K562 (cell line): ENCODE measurements around the gene AFG1L. TPM values are rescaled to one million over a fixed set of nuclear protein-coding genes. Genes with fewer than 3 reads are reported as not detected.

Experiments used
- BRD9 ChIP-seq: fragments of 450-650 bp; IDR thresholded peaks from 2 replicates; pipeline ENCODE4 v1.6.1; 2018; ENCODE audit warnings: low read depth; ENCODE audit not compliant: partially characterized antibody
- CREM ChIP-seq: IDR thresholded peaks from 2 replicates; pipeline ENCODE4 v1.6.1; 2014; ENCODE audit warnings: antibody characterized with exemption, low read depth
- E2F4 ChIP-seq: sonication (generic); formaldehyde crosslinking; IDR thresholded peaks from 2 replicates; pipeline ENCODE4 v1.8.0; 2022; ENCODE audit warnings: mild to moderate bottlenecking, low read depth, missing genetic modification reagents
- ELF4 ChIP-seq: fragments of 450-650 bp; formaldehyde crosslinking; IDR thresholded peaks from 2 replicates; pipeline ENCODE4 v1.4.0; 2022; ENCODE audit warnings: missing genetic modification characterization
- ETV6 ChIP-seq, 3 experiments: fragments of 150-350 bp in 1 of 3; sonication (generic) in 1 of 3; formaldehyde crosslinking in 1 of 3; IDR thresholded peaks; 2 replicates each; pipeline versions ENCODE4 v1.6.1 to v1.8.0; 2014 to 2022; ENCODE audit warnings: borderline replicate concordance in 2 of 3, low read depth in 2 of 3, antibody characterized with exemption in 1 of 3, low read length in 1 of 3, mild to moderate bottlenecking in 1 of 3, missing genetic modification reagents in 1 of 3
- FOXK1 ChIP-seq: sonication (generic); formaldehyde crosslinking; IDR thresholded peaks from 2 replicates; pipeline ENCODE4 v1.8.0; 2022; ENCODE audit warnings: missing genetic modification reagents, mild to moderate bottlenecking, borderline replicate concordance
- FOXK2 ChIP-seq, 2 experiments: fragments of 450-650 bp; IDR thresholded peaks in 1 of 2; conservative IDR thresholded peaks in 1 of 2; 2 replicates each; pipeline ENCODE4 v1.6.1; 2016; ENCODE audit warnings: low read depth in 2 of 2, mild to moderate bottlenecking in 1 of 2
- FOXO4 ChIP-seq: fragments of 450-650 bp; formaldehyde crosslinking; IDR thresholded peaks from 2 replicates; pipeline ENCODE4 v1.4.0; 2020; ENCODE audit warnings: mild to moderate bottlenecking, moderate library complexity
- KDM4B ChIP-seq, 2 experiments: fragments of 450-650 bp in 1 of 2; sonication (generic) in 1 of 2; IDR thresholded peaks; 2 replicates each; pipeline ENCODE4 v1.6.1; 2016 to 2017; ENCODE audit warnings: borderline replicate concordance in 2 of 2, antibody characterized with exemption in 1 of 2, low read depth in 1 of 2, mild to moderate bottlenecking in 1 of 2
- L3MBTL2 ChIP-seq: fragments of 450-650 bp; IDR thresholded peaks from 2 replicates; pipeline ENCODE4 v1.6.1; 2016; ENCODE audit warnings: mild to moderate bottlenecking, moderate library complexity
- MXD1 ChIP-seq: fragments of 250-450 bp; sonication (Bioruptor Pico); IDR thresholded peaks from 2 replicates; pipeline ENCODE4 v1.8.0; 2021; ENCODE audit warnings: borderline replicate concordance, mild to moderate bottlenecking, moderate library complexity; ENCODE audit not compliant: poor library complexity, severe bottlenecking
- NONO ChIP-seq, 2 experiments: fragments of 200-400 bp in 1 of 2; fragments of 450-650 bp in 1 of 2; formaldehyde crosslinking in 1 of 2; IDR thresholded peaks; 2 replicates each; pipeline ENCODE4 v1.6.1; 2017; ENCODE audit warnings: low read depth in 2 of 2, mild to moderate bottlenecking in 2 of 2, moderate library complexity in 2 of 2, low read length in 1 of 2
- PTRF ChIP-seq: fragments of 450-650 bp; IDR thresholded peaks from 2 replicates; pipeline ENCODE4 v1.6.1; 2016; ENCODE audit warnings: mild to moderate bottlenecking, missing genetic modification characterization, missing compliant biosample characterization
- RB1 ChIP-seq: fragments of 450-650 bp; IDR thresholded peaks from 2 replicates; pipeline ENCODE4 v1.6.1; 2017; ENCODE audit warnings: low read depth, mild to moderate bottlenecking
- SP1 ChIP-seq: sonication (generic); formaldehyde crosslinking; IDR thresholded peaks from 2 replicates; pipeline ENCODE4 v1.8.1; 2022; ENCODE audit warnings: mild to moderate bottlenecking, missing genetic modification reagents
- TCF7L2 ChIP-seq: fragments of 150-350 bp; IDR thresholded peaks from 2 replicates; pipeline ENCODE4 v1.6.1; 2016; ENCODE audit warnings: low read depth, mild to moderate bottlenecking, low read length, moderate library complexity
- TFAP4 ChIP-seq: sonication (generic); formaldehyde crosslinking; IDR thresholded peaks from 2 replicates; pipeline ENCODE4 v1.8.0; 2022; ENCODE audit warnings: missing genetic modification reagents, mild to moderate bottlenecking, moderate library complexity, borderline replicate concordance
- ZNF444 ChIP-seq: fragments of 250-450 bp; sonication (Bioruptor Pico); IDR thresholded peaks from 2 replicates; pipeline ENCODE4 v1.4.0; 2020; ENCODE audit warnings: mild to moderate bottlenecking, moderate library complexity
- polyA plus RNA-seq, 8 experiments: library from polyadenylated mRNA; depleted of rRNA in 4 of 8; stranded (reverse) in 5 of 8; unstranded in 3 of 8; fragments of >200 nt; fragmentation: Nextera tagmentation in 2 of 8; fragmentation: Illumina TruSeq in 1 of 8; extraction: Ambion mirVana in 2 of 8; extraction: Trizol in 1 of 8; gene quantifications; 2 replicates each; pipeline versions ENCODE4 v1.2.1 to v1.2.3, GENCODE V29; 2011 to 2014; ENCODE audit warnings: inconsistent platforms in 1 of 8, missing spikeins in 1 of 8
- total RNA-seq, 7 experiments: library from RNA; depleted of rRNA in 6 of 7; stranded (reverse); fragments of >200 nt in 6 of 7; fragmentation: Illumina TruSeq in 2 of 7; extraction: Trizol in 2 of 7; gene quantifications; 2 replicates each; pipeline versions ENCODE4 v1.2.1 to v1.2.3, GENCODE V29; 2011 to 2021; ENCODE audit warnings: low replicate concordance in 1 of 7
- TF ChIP-seq, protein P1 (sequence below): fragments of 250-450 bp; sonication (Bioruptor Pico); IDR thresholded peaks from 2 replicates; pipeline ENCODE4 v1.9.0; 2021; ENCODE audit warnings: mild to moderate bottlenecking, inconsistent platforms

AFG1L gene
- total and polyA plus RNA-seq, 9 of the 15 experiments (the other 6 are each of a cell fraction or from before 2014, with no cell fraction given), result 2.2 to 15.5 (median 5.8) TPM

- TF ChIP-seq MXD1 (CRISPR knock-in tag) (peak; percentile 86), FOXK2 (conservative IDR thresholded peaks at IDR 0.05 in 1 of 2, IDR thresholded peaks at IDR 0.05 in 1 of 2; ENCODE audit: low read depth in 2 of 2) (0 out of 4 replicates have a peak, but pooled peaks have one; percentile 4 to 51), ZNF444 (CRISPR knock-in tag) (no peak), FOXO4 (CRISPR knock-in tag) (no peak), CREM (no peak), L3MBTL2 (peak; percentile 85), ELF4 (0 out of 2 replicates have a peak, but pooled peaks have one; percentile 11), TCF7L2 (no peak), KDM4B (IDR thresholded peaks at IDR 0.05; ENCODE audit: borderline replicate concordance in 2 of 2, low read depth in 1 of 2) (no peak), NONO (IDR thresholded peaks at IDR 0.05; ENCODE audit: low read depth in 2 of 2, low read length in 1 of 2) (peak in 1 of 2 experiments; percentile 36; a peak in 1 of 4 replicates), RB1 (peak; percentile 78), SP1 (CRISPR knock-in tag) (peak; percentile 6; the same call in 1 of the 2 replicates), TFAP4 (peak; percentile 26; the same call in 1 of the 2 replicates), ETV6 (IDR thresholded peaks at IDR 0.05; ENCODE audit: borderline replicate concordance in 1 of 2, low read depth in 2 of 2, low read length in 1 of 2) (no peak), ETV6 (CRISPR knock-in tag; IDR thresholded peaks at IDR 0.05; ENCODE audit: borderline replicate concordance) (no peak), PTRF (no peak), FOXK1 (CRISPR knock-in tag) (no peak), E2F4 (CRISPR knock-in tag) (no peak), BRD9 (peak; percentile 25)
- TF ChIP-seq, protein P1, sequence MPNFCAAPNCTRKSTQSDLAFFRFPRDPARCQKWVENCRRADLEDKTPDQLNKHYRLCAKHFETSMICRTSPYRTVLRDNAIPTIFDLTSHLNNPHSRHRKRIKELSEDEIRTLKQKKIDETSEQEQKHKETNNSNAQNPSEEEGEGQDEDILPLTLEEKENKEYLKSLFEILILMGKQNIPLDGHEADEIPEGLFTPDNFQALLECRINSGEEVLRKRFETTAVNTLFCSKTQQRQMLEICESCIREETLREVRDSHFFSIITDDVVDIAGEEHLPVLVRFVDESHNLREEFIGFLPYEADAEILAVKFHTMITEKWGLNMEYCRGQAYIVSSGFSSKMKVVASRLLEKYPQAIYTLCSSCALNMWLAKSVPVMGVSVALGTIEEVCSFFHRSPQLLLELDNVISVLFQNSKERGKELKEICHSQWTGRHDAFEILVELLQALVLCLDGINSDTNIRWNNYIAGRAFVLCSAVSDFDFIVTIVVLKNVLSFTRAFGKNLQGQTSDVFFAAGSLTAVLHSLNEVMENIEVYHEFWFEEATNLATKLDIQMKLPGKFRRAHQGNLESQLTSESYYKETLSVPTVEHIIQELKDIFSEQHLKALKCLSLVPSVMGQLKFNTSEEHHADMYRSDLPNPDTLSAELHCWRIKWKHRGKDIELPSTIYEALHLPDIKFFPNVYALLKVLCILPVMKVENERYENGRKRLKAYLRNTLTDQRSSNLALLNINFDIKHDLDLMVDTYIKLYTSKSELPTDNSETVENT (CRISPR knock-in tag), result peak; percentile 18; the same call in 1 of the 2 replicates
Observed at GRCh38 chr6:108557494-108558371, 262.9 kb downstream of the AFG1L start (continued).
